Activated CD4-positive, alpha-beta T cell treated with anti-CD3 and anti-CD28 coated beads for 24 hours (primary cell): ENCODE measurements around the gene CLEC20A.
"Not testable (repeated sequence)": the region's sequence is repeated elsewhere in the genome, so short reads cannot be mapped to it uniquely, and the experiment has no call there.

Source experiments
- DNase-seq, 2 donors: peaks; one replicate each; pipeline ENCODE4 v3.0.0-alpha.2; 2020; ENCODE audit warnings: low read depth in 2 of 2

CLEC20A gene

DNA sequence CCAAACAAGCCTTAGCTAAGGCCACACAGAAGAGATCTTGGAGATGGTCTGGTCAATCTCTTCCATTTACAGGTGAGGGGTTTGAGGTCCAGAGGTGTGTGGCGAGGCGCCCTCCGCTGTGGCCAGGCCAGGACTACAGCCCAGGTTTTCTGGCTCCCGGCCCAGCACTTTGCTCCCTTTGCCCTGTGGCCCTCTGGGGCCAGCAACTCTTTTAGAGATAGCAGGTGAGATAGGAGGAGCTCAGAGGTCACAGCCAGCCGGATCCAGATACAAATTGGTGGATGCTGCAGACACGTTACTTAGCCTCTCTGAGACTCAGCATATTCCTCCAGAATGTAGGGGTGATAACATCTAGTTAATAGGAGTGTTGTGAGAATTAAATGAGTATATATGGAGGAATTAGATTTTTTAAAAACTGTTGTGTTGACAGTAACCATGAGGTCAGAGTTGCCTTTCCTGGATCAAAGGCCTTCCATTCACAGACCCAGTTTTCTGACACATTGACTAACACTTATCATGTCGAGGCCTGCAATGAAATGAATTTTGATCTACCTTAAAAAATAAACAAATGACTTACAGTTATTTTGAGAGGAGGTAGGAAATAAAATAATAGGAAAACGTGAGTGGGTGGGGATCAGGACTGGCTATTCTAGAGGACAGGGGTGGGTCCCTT, 32.7 kb upstream of the CLEC20A start:
- no peak for DNase-seq

DNA sequence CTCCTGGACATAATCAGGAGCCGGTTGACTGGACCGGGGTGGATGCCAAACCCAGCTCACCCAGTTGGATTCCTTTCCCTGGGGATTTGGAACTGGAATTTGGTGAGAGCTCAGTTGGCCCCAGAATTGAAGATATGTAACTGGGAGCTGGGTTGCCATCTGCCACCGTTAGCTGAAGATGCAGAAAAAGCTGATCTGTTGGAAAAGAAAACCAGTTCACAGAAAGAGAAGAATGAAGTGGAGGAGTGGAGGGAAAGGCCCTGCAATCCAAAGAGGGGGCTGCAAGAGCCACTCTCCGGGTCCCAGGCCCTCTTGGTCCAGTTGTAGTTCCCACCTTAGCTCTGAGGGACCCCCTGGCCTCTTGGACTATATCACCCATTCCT, 32.2 kb upstream of the CLEC20A start:
- no peak for DNase-seq

DNA sequence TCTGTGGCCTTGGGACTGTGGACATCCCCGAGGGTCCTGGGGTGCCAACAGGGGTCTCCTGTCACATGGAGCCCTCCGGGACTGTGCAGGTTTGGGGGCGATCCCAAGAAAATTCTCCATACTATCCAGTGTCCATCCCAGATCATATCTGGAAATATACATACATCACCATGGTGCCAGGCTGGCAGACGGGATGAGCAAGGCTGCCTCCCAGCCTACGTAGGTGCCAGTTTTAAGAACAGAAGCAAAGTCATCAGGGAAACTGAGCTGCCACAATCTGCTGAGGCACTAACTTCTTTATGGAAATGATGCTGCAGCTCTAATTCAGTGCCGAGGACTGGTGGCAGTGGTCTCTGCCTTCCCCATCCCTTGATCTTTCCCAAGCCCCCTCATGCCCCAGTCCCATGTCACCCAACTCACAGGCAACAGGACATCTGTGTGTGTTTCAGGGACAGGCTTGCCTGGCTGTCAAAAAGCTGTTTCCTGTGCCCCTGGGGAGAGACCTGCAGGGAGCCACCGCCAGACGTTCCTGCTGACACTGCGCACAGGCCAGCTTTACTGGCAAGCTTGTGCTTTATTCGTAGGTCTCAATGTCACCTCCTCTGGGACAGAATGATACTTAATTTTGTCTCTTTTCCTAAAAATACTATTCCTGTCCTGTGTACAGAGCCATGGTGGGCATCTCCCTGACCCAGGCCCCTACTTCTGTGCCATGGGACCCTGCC, 31.6 kb upstream of the CLEC20A start:
- DNase-seq, result no peak

DNA sequence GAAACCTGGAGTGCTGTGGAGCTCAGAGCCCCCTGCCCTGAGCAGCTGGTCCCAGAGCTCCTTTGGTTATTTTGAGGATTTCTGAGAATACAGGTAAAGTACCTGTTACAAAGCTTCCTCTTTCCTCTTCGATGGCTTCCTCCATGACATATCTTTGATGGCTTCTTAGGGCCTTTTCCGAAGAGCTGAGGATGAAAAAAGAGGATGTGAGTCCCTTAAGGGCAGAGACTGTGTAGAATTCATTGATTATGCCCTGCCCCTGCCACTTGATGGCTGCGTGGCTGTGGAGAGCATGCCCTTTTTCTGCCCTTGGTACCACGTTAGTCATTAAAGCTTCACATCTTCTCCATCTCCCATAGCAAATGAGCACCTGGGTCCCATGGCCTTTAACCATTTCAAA, 30.4 kb upstream of the CLEC20A start:
- DNase-seq, result no peak

DNA sequence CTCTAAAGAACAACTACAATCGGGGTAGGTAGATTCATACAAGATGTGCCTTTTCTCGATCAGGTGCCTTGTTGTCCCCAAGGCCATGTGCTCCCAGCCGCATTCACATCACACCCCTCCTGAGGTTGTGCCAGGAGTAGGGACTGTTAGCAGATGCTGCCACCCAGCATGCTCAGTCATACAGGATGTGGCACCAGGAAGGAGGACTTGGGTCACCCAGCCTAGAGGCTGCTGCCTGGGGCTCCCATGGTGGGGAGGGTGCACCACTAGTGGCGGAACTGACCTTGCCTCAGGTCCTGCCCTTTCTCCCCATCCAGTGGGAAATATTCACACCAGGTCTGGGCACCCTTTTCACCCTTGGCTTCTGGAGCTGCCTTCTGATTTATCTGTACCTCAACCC, 24.5 kb upstream of the CLEC20A start:
- no peak for DNase-seq

DNA sequence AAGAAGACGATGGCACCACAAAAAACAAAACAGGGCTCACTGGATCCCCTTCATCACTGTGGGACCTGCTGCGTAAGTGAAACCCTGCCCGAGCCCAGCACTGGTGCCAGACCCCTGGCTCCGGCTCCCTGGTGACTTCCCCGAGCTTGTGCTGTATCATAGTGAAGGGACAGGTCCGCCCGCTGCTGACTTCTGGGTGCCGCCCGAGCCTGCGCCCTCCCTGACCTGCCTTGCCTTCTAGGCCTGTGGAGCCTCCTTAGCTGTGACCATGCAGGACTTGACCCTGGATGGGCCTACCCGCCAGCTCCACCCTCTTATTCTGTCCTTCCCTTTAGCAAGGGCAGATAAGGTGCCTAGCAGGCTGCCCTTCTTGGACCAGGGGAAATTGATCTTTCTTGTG, 24.0 kb upstream of the CLEC20A start:
- no peak for DNase-seq

DNA sequence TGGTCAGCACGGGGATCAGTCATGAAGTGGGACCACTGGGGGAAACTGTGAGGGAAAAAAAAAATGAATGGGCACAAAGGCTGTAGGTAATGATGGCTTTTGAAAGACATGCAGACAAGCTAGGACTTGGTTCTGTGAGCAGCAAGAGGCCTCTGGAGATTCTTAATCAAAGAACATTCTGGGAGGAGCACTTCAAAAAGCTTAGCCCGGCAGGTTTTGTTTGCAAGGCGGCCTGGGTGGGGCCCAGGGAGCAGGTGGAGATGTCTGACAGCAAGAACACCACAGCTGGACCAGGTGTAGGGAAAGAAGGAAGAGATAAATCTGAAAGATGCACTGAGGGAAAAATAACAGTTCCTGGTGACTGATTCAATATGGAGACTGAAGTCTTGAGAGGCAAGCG, 22.1 kb upstream of the CLEC20A start:
- no peak for DNase-seq

DNA sequence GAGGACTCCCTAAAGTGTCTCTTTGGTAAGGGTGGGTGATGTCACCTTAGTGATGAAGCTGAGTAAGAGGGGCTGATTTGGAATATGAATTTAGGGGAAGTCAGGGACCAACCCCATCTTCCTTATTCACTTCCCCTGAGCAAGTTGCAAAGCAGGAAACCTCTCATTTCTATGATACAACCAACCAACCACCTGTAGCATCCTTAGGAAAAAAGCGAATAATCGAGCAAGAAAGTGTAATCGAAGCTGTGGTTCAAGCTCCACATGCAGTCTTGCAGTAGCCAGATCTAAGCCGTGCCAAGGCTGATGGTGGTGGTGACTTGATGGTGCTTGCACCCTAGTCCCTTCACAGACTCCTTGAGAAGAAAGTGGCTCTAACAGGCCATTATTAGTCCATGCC, 19.3 kb upstream of the CLEC20A start:
- DNase-seq, result no peak

DNA sequence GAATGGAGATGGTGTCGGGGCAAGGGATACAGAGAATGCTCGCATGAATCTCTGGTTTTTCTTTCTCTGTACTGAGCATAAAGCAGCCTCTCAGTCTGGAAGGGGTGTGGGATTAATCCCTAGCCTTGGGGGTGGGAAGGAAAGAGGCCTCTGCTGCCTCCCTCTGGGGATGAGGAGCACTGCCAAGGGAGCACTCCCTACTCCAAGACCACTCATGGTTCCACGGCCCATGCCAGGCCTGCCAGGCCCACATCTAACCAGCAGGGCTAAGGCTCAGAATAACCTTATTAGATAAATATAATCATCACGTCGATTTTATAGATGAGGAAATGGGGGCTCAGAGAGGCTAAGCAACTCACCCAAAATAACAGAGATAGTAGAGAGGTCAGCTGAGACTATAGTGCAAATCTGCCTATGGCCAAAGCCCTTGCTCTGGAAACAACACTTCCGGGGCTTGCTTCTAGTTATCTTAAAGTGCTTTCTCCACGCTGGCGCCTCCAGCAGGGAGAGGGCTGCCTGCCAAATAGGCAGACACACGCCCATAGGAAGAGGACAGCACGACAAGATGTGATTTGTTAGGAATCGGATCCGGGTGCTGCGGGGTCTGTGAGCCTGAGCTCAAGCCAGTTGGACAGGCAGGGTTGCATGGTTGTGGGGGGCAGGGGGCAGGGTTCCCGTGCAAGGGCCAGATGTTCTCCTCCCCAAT, 16.7 kb upstream of the CLEC20A start:
- DNase-seq, result no peak

DNA sequence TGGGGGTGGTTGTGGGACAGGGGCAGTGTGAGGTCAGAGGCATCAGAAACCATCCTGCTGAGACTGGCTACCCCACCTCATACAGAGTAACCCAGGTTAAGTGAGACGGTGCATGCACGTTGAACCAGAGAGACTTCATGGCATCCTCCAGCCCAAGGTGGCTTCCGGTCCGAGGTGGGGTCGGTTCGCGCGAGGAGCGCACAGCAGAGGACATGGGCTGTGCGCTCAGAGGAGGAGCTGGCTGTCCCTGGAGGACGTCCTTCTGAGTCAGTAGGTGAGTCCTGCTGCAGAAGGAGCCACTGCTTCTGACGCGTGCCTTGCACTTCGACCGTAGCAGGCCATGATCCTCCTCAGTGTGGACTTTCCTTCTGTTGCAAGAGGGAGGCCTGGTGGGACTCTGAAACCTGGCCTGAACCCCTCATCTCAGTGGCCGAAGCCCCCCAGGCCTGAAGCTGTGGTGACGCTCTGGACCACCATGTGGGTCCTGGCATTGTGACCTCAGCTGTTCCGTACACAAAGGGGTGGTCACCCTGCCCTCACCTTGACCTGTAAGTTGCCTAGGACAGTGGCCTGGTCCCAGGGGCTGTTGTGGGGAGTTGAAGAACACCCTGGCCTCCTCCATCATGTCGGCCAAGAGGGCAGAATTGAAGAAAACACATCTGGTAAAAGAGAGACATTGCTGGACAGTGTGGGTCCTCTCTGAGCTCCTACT, 16.0 kb upstream of the CLEC20A start, which contains the start of gene TEX35:
TSS of gene TEX35 (plus strand) at position 544 of the 712 bp plus-strand sequence. CDS start at position 624, 80 bp downstream.
- DNase-seq, result no peak

DNA sequence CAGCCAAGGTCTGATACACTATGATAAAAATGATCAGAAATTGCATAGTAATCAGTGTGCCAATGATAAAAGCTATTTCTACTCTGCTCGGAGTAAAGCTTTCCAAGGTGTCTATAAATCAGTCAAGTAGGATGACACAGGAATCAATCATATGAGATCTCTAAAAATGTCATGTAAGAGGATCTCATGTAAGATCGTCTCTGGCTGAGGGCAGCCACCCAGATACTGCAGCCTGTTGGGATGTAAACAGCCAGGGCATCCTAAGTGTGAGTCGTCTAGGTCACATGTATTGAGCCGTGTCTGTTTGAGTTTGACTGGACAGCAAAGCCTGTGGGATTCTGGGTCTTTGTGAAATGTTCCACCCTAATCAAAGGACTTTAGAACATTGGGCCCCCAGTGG, 13.4 kb upstream of the CLEC20A start:
- no peak for DNase-seq

DNA sequence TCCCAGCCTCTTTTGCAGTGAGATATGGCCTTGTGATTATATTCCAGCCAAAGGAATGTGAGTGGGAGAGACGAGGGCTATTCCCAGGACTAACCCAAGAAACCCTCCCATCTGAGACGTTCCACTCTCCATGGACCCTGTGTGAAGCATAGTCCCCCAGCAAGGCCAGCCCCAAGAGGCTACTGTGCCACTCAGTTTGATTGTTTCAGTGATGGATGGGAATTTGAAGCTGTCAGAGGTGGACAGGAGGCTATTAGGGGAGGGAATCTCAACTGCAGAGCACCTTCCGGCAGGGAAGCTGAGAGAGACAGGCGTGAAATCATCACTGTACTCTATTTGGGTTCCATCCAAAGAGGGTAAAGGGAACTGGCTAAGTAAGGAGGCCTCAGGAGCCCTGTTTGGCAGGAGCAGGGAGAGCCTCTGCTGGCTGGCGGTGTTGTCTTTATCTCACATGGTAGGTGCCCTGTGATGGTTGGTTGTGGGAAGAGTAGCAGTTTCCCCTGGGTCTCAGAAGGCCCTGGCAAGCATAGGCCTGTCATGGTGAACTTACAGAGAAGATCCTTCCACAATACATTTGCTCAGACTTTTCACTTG, 12.7 kb upstream of the CLEC20A start:
- DNase-seq, result no peak

DNA sequence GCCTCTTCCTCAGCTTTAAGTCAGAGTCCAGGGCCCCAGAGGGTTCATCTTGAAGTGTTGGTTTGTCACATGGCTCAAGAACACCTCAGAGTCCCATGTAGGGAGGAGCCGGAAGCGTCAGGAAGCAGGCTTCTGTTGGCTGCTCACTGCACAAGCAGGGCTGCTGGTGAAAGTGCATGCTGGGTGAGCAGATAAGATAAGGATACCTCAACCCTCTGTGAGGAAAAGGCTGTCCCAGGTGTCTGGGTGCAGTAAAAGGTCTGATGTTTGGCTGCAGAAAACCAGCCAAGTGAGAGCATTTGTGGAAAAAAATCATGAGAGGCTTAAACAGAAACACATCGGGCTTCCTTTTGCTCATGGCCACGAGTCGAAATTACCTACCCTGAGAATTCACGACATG, 9.9 kb upstream of the CLEC20A start:
- no peak for DNase-seq

DNA sequence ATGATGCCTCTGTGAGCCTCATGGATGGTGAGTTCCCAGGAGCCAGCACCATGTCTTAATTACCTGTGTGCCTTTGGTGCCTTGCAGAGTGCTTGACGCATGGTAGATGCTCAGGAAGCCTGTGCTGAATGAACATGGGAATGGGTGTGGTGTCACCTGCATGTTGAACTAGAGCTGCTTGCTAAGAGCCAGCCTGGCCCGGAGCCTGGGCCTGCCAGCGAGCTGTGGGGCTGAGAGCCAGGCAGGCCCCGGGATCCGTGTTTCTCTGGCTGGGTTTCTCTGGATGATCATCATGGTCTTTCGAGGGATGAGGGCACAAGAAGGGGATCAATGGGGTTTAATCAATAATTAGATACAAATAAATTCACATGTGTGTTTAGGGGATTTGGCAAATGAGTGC, 9.4 kb upstream of the CLEC20A start:
- no peak for DNase-seq

DNA sequence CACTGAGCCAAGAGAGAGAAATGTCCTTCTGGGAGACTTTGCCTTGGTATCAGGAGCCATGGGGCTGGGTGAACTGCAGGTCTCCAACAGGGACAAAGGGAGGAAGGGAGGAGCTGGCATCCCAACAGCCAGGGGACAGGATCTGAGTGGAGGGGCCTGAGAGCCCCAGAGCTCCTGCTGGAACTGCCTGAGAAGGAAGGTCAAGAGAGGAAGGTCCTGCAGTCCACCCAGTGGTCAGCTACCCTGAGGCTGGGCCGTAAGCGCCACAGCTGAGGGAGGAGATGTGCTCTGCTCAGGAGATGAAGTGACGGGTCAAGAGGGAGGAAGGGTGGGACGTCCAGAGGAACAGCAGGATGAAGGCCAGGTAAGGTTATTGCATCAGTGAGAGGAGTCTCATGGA, 7.5 kb upstream of the CLEC20A start:
- DNase-seq, result no peak

DNA sequence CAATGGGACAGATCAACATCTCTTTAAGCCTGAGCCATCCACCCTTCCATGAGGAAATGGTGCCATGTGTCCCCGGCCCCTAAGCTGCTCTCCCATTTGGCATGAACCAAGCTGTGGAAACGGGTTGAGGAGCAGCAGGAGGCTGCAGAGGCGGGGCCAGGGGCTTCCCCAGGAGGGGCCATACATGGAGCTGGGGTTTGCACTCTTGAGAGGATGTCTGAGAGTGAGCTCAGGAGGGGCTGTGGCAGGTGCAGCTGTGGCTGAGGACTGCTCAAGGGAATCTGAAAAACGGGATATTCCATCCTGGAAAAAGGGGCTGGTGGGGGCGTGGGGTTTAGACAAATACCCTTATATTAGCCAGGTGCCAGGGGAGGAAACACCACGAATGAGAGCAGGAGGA, 7.1 kb upstream of the CLEC20A start:
- DNase-seq, result no peak

DNA sequence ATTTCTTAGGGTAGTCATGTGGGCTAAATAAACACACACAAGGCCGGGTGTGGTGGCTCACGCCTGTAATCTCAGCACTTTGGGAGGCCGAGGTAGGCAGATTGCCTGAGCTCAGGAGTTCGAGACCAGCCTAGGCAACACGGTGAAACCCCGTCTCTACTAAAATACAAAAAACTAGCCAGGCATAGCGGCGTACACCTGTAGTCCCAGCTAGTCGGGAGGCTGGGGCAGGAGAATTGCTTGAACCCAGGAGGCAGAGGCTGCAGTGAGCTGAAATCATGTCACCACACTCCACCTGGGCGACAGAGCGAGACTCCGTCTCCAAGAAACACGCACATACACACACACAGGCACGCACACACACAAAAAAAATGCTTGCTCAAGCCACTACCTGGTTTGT, 6.6 kb upstream of the CLEC20A start:
- DNase-seq, result not testable (repeated sequence)

DNA sequence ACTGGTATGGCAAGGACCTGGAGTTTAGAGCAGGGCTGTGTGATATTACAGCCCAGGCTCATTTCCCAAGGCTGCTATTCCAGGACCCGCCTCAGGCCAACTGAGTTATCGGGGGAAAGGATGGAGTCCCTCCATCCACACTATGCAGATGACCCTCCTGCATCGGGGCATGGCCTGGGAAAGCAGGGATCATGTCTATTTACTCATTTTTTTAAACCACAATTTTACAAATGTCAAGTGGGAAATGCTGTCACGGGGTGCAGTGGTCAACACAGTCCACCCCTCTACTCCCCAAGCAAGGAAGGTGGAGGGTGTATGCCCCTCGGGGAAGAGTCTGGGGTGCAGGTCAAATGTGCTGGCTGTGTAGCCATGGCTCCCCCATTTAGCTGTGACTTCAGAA, 6.1 kb upstream of the CLEC20A start:
- DNase-seq, result no peak

DNA sequence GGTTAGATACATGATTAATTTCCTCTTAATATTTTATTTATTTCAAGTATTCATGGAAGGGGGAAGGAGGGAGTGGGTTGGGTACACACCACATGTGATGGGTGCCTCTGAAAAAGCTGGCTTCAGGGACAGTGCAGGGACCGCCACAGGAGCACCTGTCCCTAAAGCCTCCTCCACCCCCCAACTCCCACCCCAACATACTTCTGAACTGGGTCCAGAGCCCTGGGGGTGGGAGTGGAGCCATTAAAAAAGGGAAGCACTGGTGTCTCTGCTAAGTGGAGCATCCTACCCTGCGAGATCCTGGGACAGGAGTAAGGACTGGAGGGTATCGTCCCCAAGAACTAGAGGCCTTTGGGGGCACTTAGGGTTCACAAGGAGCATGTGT, 5.6 kb upstream of the CLEC20A start:
- no peak for DNase-seq

DNA sequence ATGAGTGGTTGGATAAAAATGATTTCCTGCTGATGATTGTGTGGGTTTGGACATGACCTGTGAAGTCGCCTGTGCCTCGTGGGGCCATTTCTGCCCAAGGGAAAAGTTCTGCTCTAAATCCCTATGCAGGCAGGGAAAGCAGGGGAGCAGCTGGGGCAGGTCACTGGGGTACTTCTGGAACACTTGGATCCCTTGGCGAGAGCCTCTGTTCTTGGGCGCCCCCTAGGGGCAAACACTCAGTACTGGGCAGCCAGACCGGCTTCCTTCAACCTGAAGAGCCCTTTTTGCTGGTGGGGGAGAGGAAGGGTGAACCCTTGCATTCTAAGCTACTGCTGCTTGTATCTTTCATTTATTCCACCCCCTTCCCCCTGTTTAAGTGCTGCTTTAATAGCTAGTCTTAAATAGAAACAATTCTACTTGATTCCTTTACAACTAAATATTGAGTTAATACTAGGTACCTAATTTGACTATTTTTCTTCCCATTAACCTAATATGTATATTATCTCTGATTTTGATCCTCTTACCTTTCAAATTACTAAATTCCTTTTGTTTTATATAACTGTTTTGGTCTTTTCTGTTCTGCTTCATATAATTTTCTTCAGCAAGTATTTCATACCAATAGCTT, 5.1 kb upstream of the CLEC20A start:
- peak; percentile 18 to 58 for DNase-seq

DNA sequence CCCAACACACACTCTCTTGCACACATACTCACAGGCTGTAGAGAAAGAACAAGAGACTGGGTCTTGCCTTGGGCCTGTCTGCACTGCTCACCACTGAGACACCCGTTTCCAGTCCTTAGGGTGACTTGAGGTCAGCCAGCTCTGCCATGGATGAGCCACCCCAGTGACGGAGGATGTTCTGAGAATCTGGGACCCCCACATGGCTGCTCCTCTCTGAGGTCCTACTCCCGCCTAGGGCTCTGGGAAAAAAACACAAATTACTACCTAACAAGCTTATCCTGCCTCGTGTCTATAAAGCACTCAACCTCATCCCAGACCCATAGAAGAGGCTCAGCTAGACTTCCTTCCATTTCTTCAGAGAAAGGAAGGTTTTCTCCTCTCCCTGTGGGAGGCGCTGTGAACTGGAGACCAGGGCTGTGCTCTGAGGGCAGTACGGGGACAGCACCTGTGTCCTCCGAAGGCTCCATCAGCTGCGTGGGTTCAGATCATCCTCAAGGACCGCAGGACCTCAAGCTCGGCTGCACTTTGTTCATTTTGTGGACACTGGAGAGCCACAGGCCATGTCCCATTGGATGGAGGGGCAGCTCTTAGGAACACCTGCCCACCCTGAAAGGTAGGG, 4.3 kb upstream of the CLEC20A start:
- no peak for DNase-seq
